HG02678 (cell line): ENCODE data around the gene CLSTN2.

Source experiments
- ATAC-seq: cut with Tn5 transposase; IDR thresholded peaks from one replicate; pipeline ENCODE4 v1.9.1; 2021; ENCODE audit warnings: mild to moderate bottlenecking, moderate library complexity; ENCODE audit not compliant: unreplicated experiment

The CLSTN2 gene

GRCh38 chr3:140470962-140471361, 536.0 kb downstream of the CLSTN2 start:
- ATAC-seq: no peak

- ATAC-seq: no peak
Observed at GRCh38 chr3:140472306-140473020, 537.5 kb downstream of the CLSTN2 start.

- ATAC-seq: no peak
Observed at GRCh38 chr3:140487566-140487965, 552.6 kb downstream of the CLSTN2 start.

- no peak for ATAC-seq
Observed at GRCh38 chr3:140493271-140493670, 558.3 kb downstream of the CLSTN2 start.

- no peak for ATAC-seq
Observed at GRCh38 chr3:140494970-140495369, 560.0 kb downstream of the CLSTN2 start.

- no peak for ATAC-seq
Observed at GRCh38 chr3:140497331-140497730, 562.3 kb downstream of the CLSTN2 start.

- ATAC-seq: no peak
Observed at GRCh38 chr3:140499114-140499757, 564.3 kb downstream of the CLSTN2 start.

GRCh38 chr3:140500473-140500872, 565.5 kb downstream of the CLSTN2 start:
- ATAC-seq: no peak

GRCh38 chr3:140501061-140501769, 566.2 kb downstream of the CLSTN2 start:
- ATAC-seq: no peak

- no peak for ATAC-seq
Observed at GRCh38 chr3:140501770-140502364, 566.9 kb downstream of the CLSTN2 start.

GRCh38 chr3:140505213-140505612, 570.2 kb downstream of the CLSTN2 start:
- peak; percentile 92 for ATAC-seq

- ATAC-seq: no peak
Observed at GRCh38 chr3:140505876-140506275, 570.9 kb downstream of the CLSTN2 start.

- ATAC-seq: no peak
Observed at GRCh38 chr3:140508550-140508949, 573.6 kb downstream of the CLSTN2 start.

GRCh38 chr3:140509534-140509933, 574.5 kb downstream of the CLSTN2 start:
- no peak for ATAC-seq

- ATAC-seq: no peak
Observed at GRCh38 chr3:140510303-140510861, 575.4 kb downstream of the CLSTN2 start.

GRCh38 chr3:140521751-140522445, 586.9 kb downstream of the CLSTN2 start:
- no peak for ATAC-seq

GRCh38 chr3:140522653-140523380, 587.8 kb downstream of the CLSTN2 start:
- ATAC-seq: no peak

- no peak for ATAC-seq
Observed at GRCh38 chr3:140523600-140523999, 588.6 kb downstream of the CLSTN2 start.

- ATAC-seq: no peak
Observed at GRCh38 chr3:140527156-140527555, 592.2 kb downstream of the CLSTN2 start.

GRCh38 chr3:140529096-140529495, 594.1 kb downstream of the CLSTN2 start:
- no peak for ATAC-seq
